Cerebellar cortex (tissue), 1 donor: ENCODE data around the gene BIRC6.
A peak's percentile ranks its signal among the peaks of the same experiment; 100 is the strongest.

Source experiments
- DNase-seq: peaks from one replicate; pipeline ENCODE4 v3.0.0-alpha.2; 2015; ENCODE audit warnings: low spot score

BIRC6 gene

DNA sequence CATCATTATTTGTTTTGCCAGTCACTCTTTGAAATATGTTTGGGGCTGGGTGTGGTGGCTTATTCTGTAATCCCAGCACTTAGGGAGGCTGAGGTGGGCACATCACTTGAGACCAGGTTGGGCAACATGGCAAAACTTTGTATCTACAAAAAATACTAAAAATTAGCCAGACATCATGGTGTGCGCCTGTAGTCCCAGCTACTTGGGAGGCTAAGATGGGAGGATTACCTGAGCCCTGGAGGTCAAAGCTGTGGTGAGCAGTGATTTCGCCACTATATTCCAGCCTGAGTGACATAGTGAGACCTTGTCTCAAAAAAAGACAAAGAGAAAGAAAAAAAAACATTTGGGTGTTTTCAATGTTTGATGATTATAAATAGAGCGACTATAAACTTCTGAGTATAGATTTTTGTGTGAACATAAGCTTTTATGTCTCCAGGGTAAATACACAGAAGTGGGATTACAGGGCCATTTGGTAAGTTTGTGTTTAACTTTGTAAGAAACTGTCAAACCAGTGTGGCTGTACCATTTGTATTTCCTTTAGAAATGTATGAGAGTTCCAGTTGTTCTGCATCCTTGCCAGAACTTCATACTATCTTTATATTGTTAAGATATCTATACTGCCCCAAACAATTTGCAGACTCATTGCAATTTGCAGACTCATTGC lies 15.8 kb downstream of the BIRC6 start:
- DNase-seq, result no peak

DNA sequence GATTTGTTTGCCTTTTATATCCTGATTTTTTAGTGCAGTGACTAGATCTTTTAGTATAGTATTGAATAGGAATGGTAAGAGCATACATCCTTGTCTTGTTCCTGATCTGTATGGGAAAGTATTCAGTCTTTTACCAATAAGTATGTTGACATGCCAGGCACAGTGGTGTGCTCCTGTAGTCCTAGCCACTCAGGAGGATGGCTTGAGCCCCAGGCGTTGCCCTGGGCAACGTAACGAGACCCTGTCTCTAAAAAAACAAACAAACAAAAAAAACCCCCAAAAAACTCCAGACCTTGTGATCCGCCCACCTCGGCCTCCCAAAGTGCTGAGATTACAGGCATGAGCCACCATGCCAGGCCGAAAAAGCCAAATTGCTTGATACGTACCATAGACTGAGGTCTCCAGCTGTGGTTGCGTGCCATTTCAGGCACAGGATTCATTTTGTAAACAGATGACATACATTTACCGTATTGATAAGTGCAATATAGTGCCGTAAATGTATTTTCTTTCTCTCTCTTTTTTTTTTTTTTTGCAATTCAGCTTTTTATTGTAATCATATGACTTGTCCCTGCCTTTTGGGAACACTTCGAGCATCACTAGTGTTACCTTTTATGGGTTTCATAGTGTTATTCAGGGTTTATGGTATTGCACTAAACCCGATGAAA lies 18.5 kb downstream of the BIRC6 start:
- DNase-seq, result no peak

- no peak for DNase-seq
Observed at GRCh38 chr2:32376756-32377155, 19.9 kb downstream of the BIRC6 start.

DNA sequence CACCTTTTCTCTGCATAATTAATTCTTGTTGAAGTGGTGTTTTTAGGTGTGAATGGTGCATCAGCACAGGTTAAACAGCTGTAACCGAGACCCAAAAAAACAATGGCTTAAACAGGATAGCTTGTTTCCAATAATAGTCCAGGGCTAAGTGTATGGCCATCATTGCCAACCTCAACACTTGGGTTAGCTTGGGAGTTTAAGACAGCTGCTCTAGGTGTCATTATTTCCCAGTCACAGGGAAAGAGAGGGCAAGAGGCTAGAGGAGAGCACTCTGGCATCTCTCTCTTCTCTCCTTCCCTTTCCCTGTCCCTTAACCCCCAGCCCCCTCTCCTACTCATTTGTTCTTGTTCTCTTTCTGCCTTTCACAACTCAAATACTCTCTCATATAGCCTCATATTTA lies 21.1 kb downstream of the BIRC6 start:
- no peak for DNase-seq

- no peak for DNase-seq
Observed at GRCh38 chr2:32379352-32379751, 22.5 kb downstream of the BIRC6 start.

- DNase-seq, result no peak
Observed at GRCh38 chr2:32383858-32384257, 27.0 kb downstream of the BIRC6 start.

- no peak for DNase-seq
Observed at GRCh38 chr2:32384529-32384928, 27.7 kb downstream of the BIRC6 start.

DNA sequence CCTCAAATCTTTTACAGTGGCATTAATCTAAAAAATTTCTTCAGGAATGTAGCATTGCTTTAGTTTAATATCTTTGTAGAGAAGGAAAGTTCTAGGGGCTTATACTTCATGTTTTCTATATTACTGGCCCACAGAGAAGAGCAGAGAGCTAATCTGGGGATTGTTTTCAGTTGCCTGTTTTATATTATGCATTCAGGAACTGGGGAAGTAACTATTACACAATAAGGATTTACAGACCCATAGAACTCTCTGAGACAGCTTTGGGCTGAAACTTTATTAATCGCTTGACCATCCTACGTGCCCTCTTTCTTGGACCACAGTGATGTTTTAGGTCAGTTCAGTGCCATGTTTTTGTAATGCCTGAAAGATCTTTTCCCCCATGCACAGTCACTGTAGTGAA lies 29.9 kb downstream of the BIRC6 start:
- DNase-seq, result no peak

- DNase-seq, result no peak
Observed at GRCh38 chr2:32399221-32399620, 42.4 kb downstream of the BIRC6 start.

DNA sequence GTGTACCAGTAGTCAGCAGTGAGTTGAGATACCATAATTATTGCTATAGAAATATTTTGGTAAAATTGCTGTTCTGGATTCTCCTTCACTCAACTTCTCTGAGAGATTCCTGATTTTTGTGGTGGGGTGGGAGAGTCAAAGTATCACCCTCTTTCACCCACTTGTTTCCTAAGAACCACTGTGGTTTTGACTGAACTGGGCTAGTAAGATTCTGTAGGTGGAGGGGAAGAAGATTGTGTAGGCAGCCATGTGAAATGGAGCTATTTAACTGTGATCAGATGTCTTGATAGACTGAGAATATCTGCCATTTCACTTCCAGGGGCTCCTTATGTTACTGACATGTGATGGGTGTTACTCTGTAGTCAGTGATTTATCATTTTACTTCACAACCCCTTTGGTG lies 45.3 kb downstream of the BIRC6 start:
- DNase-seq, result no peak

GRCh38 chr2:32403782-32404181 lies 47.0 kb downstream of the BIRC6 start:
- DNase-seq, result no peak

- no peak for DNase-seq
Observed at GRCh38 chr2:32404691-32405090, 47.9 kb downstream of the BIRC6 start.

DNA sequence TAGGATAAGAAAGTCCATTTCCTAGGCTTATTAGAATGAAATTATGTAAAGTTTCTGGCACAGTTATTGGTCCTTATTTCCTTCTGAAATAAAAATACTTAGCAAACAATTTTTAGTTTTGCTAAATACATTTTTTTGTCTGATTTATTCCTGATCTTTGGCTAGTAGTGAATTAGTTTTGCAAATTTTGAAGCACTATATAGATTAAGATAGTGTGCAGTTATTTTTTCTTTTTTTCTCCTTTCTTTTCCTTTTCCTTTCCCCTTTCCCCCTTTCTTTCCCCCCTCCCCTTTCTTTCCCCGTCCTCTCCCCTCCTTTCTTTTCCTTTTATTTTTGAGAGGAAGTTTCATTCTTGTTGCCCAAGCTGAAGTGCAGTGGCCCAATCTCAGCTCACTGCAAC lies 59.7 kb downstream of the BIRC6 start:
- DNase-seq, result no peak

- no peak for DNase-seq
Observed at GRCh38 chr2:32417659-32418058, 60.8 kb downstream of the BIRC6 start.

DNA sequence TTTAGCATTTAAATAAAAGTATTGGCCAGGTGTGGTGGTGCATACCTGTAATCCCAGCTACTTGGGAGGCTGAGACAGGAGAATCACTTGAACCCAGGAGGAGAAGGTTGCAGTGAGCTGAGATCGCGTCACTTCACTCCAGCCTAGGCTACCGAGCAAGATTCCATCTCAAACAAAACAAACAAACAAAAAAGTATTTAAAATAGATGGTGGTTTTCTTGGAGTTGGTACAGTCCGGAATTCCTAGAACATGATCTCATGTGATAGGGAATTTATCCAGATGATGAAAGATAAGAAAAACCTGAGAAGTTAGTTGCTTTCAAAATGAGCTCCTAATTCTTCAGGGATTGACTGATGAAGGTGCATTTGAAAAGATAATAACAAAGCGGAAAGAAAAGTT lies 62.0 kb downstream of the BIRC6 start:
- no peak for DNase-seq

GRCh38 chr2:32422133-32422532 lies 65.3 kb downstream of the BIRC6 start:
- no peak for DNase-seq

DNA sequence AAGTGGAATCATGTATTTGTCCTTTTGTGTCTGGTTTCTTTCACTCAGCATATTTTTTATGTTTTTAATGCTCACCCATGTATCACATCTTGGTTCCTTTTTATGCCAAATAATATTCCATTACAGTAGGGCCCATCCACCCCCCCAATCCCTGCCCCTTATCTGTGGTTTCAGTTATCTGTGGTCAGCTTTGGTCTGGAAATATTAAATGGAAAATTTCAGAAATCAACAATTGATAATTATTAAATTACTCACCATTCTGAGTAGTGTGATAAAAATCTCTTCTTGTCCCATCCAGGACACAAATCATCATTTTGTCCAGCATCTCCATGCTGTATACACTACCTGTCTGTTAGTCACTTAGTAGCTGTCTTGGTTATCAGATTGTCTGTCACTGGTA lies 66.7 kb downstream of the BIRC6 start:
- no peak for DNase-seq

- DNase-seq, result no peak
Observed at GRCh38 chr2:32424739-32425138, 67.9 kb downstream of the BIRC6 start.

- DNase-seq, result no peak
Observed at GRCh38 chr2:32425719-32426141, 68.9 kb downstream of the BIRC6 start.

DNA sequence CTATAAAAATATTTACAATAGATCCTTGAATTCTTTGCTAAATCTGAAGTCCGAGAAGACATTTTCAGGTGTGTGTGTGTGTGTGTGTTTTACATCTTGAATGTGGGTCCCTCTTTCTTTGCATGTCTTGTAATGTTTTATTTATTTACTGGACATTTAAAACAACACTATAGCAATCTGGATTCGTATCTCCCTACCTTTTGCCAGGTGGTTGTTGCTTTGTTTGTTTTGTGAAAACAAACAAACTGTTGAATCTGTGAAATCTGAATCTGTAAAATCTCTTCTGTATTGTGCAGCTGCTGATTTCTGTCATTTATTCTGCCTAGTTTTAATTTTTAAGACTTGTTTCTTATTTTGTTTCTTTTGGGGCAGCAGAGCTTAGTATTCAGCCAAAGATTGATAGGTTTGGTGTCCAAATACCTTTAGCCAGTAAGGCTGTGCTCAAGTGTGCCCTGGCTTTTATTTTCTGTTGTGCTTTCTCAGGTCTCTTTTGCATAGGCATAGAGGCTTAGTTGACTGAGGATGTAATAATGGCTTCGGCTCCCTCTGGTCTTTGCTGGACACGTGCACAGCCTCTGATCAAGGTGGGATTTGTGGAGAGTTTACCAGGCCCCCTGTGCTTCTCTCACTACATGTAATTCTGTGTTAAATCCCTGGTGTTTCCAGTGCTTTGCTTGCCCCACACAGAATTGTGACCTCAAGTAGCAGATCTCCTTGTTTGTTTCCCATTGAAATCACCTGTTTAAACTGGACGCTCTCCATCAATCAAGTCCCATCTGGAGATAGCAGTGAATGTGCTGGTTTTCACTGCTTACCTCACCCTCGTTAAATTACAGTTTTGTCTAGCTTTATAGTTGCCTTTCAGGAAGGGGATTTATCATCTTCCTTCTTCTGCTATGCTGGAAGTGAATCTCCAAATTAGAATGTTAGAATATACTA lies 71.1 kb downstream of the BIRC6 start:
- DNase-seq, result peak; percentile 90

DNA sequence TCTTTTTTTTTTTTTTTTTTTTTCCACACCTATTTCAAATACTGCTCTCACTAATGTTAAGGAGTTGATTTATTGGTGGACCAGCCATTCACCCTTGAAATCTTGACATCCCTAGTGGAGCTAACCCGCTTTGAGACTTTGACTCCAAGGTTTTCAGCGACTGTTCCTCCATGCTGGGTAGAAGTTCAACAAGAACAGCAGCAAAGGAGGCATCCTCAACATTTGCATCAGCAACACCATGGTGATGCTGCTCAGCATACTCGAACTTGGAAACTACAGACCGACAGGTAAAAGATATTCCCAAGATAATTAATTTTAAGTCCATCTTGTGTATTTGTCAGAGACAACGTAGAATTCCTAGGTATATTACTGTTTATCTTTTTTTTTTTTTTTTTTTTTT lies 74.0 kb downstream of the BIRC6 start:
- no peak for DNase-seq

DNA sequence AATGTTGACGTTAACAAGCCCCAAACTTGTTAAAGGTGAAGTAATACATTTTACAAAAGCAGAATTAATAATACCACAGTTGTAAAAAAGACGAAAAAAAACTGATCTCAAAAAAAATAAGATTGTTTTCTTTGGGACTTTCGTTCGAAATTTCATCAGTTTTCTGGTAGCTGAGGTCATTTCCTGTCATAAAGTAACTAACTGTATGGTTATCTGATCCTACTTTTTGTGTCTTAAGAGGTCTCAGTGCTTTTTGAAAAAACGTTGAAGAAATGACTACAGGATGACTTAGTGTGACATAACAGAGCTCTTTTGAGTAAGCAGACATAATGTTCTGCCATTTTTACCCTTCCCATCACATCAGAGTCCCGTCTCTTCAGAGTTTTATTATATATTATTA lies 79.3 kb downstream of the BIRC6 start:
- DNase-seq, result no peak

- DNase-seq, result no peak
Observed at GRCh38 chr2:32442020-32442467, 85.2 kb downstream of the BIRC6 start.
